Measurements from ENCODE around the gene TNFRSF12A. TPM values are rescaled to one million over a fixed set of nuclear protein-coding genes. Genes with fewer than 3 reads are reported as not detected.

TNFRSF12A gene
- total RNA-seq, 1 donor from 2014 or later = 14.3 TPM

DNA sequence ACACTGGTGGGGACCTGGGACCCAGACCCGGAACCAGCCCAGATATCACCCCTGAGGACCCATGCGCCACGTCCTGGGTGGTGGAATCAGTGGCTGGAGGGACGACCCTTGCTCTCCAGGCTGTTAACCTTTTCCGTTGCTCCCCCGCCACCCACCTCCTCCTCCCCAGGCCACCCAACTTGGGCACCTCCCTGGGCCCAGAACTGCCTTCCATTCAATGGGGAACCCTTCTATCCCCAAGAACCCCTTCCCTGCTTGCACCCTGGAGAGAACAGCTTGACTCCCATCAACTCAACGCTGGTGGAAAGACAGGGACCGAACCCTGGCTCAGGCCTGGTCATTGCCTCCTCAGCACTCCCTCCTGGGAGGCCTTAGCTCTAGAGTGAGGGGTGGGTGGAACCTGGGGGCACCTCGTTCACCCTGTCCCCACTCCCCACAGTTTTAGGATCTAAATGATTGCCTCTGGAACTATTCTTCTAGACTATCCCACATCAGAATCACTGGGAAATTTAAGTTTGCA is 39.6 kb downstream of the TNFRSF12A start:
- H4K20me1 ChIP-seq (ENCODE audit: low read depth) = peaks cover 16% of the 10 kb centered on the region
- TF ChIP-seq CTCF (IDR thresholded peaks at IDR 0.05) (no peak), EZH2phosphoT487 (IDR thresholded peaks at IDR 0.05) (no peak), EZH2 (IDR thresholded peaks at IDR 0.05) (no peak)
- H3K4me3 Mint-ChIP-seq = peak overlapping the region; percentile 82
- peaks cover 5% of the 10 kb centered on the region for H3F3A ChIP-seq (ENCODE audit: low read depth)
- no peaks in the 10 kb centered on the region for H3K79me2 ChIP-seq (ENCODE audit: low read depth)
- peaks cover 11% of the 10 kb centered on the region for H3K4me1 Mint-ChIP-seq
- no peaks in the 10 kb centered on the region for H3K36me3 ChIP-seq
- H3K27ac Mint-ChIP-seq = peak overlapping the region; percentile 91
- H3K4me3 ChIP-seq = peak overlapping the region; percentile 96
- H3K27ac ChIP-seq = no peak overlapping the region
- no peak overlapping the region for H3K9ac ChIP-seq
- no peaks in the 10 kb centered on the region for H3K9me3 ChIP-seq (ENCODE audit: low read depth)
- peaks cover 2% of the 10 kb centered on the region for H3K36me3 Mint-ChIP-seq
- H3K4me1 ChIP-seq = peaks cover 4% of the 10 kb centered on the region
- H3K27me3 ChIP-seq = peaks cover 47% of the 10 kb centered on the region
- H3K9me3 Mint-ChIP-seq = no peaks in the 10 kb centered on the region
- DNase-seq (ENCODE audit: low spot score) = no peak
- H2AFZ ChIP-seq (replicated peaks) = peak overlapping the region; percentile 97
- peak overlapping the region; percentile 98 for H3K4me2 ChIP-seq
- H3K27me3 Mint-ChIP-seq (ENCODE audit: insufficient read depth, low read depth) = peaks cover 6% of the 10 kb centered on the region

DNA sequence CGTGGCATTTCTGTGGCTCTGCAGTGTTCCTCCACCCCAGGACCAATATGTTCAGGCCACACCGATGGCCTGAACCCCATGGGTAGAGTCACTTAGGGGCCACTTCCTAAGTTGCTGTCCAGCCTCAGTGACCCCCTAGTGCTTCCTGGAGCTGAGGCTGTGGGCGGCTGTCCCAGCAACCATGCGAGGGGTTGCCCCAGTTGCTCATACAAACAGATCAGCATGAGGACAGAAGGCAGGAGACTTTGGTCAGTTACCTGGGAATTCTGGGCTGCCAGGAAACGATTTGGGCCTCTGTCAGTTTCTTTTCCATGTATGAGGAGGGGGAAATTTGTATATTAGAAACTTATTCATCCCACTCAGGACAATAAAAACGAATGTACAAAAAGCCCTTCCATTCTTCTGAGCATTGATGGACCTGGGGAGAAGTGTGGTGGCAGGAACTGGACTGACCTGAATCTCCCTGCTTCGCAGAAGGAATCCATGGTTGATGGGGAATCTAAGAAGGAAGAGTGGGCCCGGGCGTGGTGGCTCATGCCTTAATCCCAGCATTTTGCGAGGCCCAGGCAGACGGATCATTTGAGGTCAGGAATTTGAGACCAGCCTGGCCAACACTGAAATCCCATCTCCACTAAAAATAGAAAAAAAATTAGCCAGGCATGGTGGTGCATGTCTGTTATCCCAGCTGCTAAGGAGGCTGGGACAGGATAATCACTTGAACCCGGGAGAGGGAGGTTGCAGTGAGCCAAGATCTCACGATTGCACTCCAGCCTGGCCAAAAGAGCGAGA is 40.4 kb downstream of the TNFRSF12A start:
- Mint-ChIP-seq H3K9me3 (no peaks in the 10 kb centered on the region), H3K4me1 (peaks cover 8% of the 10 kb centered on the region)

DNA sequence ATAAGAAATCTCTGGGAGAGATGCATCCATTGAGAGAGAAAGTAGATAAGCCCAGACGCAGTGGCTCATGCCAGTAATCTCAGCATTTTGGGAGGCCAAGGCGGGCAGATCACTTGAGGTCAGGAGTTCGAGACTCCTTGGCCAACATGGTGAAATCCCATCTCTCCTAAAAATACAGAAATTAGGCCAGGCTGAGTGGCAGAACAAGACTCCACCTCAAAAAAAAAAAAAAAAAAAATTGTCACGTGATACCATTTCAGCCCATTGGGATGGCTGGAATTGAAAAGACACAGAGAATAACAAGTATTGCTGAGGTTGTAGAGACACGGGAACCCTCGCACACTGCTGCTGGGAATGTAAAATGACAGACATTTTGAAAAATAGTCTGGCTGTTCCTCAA is 42.4 kb downstream of the TNFRSF12A start:
- Mint-ChIP-seq H3K9me3 (no peaks in the 10 kb centered on the region), H3K36me3 (no peaks in the 10 kb centered on the region), H3K4me3 (no peak overlapping the region), H3K27ac (no peak overlapping the region), H3K4me1 (peaks cover 8% of the 10 kb centered on the region), H3K27me3 (ENCODE audit: insufficient read depth, low read depth) (peaks cover 10% of the 10 kb centered on the region)
- H3K27ac ChIP-seq = no peak overlapping the region
- H3K4me2 ChIP-seq = no peak overlapping the region
- peaks cover 9% of the 10 kb centered on the region for H4K20me1 ChIP-seq (ENCODE audit: low read depth)
- H3K36me3 ChIP-seq = no peaks in the 10 kb centered on the region
- peaks cover 5% of the 10 kb centered on the region for H3F3A ChIP-seq (ENCODE audit: low read depth)
- H3K79me2 ChIP-seq (ENCODE audit: low read depth) = no peaks in the 10 kb centered on the region
- H3K9me3 ChIP-seq (ENCODE audit: low read depth) = no peaks in the 10 kb centered on the region
- no peak for TF ChIP-seq EZH2 (IDR thresholded peaks at IDR 0.05)
- TF ChIP-seq EZH2phosphoT487 (IDR thresholded peaks at IDR 0.05) = no peak
- TF ChIP-seq CTCF (IDR thresholded peaks at IDR 0.05) = no peak
- no peak overlapping the region for H2AFZ ChIP-seq (replicated peaks)
- peaks cover 37% of the 10 kb centered on the region for H3K27me3 ChIP-seq
- DNase-seq (ENCODE audit: low spot score) = no peak
- peaks cover 4% of the 10 kb centered on the region for H3K4me1 ChIP-seq
- no peak overlapping the region for H3K4me3 ChIP-seq
- no peak overlapping the region for H3K9ac ChIP-seq

More for the DNA sequence above, 40.4 kb downstream of the TNFRSF12A start:
- H3K27ac Mint-ChIP-seq = no peak overlapping the region
- no peak overlapping the region for H3K4me3 ChIP-seq
- H3K36me3 Mint-ChIP-seq = no peaks in the 10 kb centered on the region
- H3K27me3 ChIP-seq = peaks cover 47% of the 10 kb centered on the region
- H3K36me3 ChIP-seq = no peaks in the 10 kb centered on the region
- peaks cover 4% of the 10 kb centered on the region for H3K4me1 ChIP-seq
- no peak for DNase-seq (ENCODE audit: low spot score)
- no peak overlapping the region for H3K27ac ChIP-seq
- no peaks in the 10 kb centered on the region for H3K79me2 ChIP-seq (ENCODE audit: low read depth)
- H4K20me1 ChIP-seq (ENCODE audit: low read depth) = peaks cover 16% of the 10 kb centered on the region
- no peaks in the 10 kb centered on the region for H3K9me3 ChIP-seq (ENCODE audit: low read depth)
- H3K27me3 Mint-ChIP-seq (ENCODE audit: insufficient read depth, low read depth) = peaks cover 7% of the 10 kb centered on the region
- no peak for TF ChIP-seq CTCF (IDR thresholded peaks at IDR 0.05)
- no peak for TF ChIP-seq EZH2phosphoT487 (IDR thresholded peaks at IDR 0.05)
- no peak for TF ChIP-seq EZH2 (IDR thresholded peaks at IDR 0.05)
- H3K9ac ChIP-seq = no peak overlapping the region
- no peak overlapping the region for H2AFZ ChIP-seq (replicated peaks)
- H3F3A ChIP-seq (ENCODE audit: low read depth) = peaks cover 5% of the 10 kb centered on the region
- no peak overlapping the region for H3K4me2 ChIP-seq
- peak overlapping the region; percentile 82 for H3K4me3 Mint-ChIP-seq
